22Rv1 (cell line): ENCODE data around the gene SF3B2.

Source experiments
- ZFX ChIP-seq: fragments of 450-650 bp; IDR thresholded peaks from 2 replicates; pipeline ENCODE4 v1.6.1; 2017; ENCODE audit warnings: antibody characterized with exemption, borderline replicate concordance
- TF ChIP-seq, protein P1 (sequence below): fragments of 450-650 bp; IDR thresholded peaks from 2 replicates; pipeline ENCODE4 v1.5.1; 2017; ENCODE audit warnings: mild to moderate bottlenecking

- TF ChIP-seq, protein P1, sequence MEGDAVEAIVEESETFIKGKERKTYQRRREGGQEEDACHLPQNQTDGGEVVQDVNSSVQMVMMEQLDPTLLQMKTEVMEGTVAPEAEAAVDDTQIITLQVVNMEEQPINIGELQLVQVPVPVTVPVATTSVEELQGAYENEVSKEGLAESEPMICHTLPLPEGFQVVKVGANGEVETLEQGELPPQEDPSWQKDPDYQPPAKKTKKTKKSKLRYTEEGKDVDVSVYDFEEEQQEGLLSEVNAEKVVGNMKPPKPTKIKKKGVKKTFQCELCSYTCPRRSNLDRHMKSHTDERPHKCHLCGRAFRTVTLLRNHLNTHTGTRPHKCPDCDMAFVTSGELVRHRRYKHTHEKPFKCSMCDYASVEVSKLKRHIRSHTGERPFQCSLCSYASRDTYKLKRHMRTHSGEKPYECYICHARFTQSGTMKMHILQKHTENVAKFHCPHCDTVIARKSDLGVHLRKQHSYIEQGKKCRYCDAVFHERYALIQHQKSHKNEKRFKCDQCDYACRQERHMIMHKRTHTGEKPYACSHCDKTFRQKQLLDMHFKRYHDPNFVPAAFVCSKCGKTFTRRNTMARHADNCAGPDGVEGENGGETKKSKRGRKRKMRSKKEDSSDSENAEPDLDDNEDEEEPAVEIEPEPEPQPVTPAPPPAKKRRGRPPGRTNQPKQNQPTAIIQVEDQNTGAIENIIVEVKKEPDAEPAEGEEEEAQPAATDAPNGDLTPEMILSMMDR = no peak
- no peak for TF ChIP-seq ZFX
These were observed 35.4 kb upstream of the SF3B2 start for GRCh38 chr11:66016793-66017177.
